Measurements from ENCODE around the gene EIF5AL1.

The EIF5AL1 gene

GRCh38 chr10:79559726-79560125 is 47.4 kb downstream of the EIF5AL1 start:
- DNase-seq (ENCODE audit: low read depth): no peak
- H3K4me3 ChIP-seq (ENCODE audit: low read depth, low read length): no peak overlapping the region
- no peak for TF ChIP-seq MAX (IDR thresholded peaks at IDR 0.05; ENCODE audit: low read depth, low read length)
- TF ChIP-seq CTCF (IDR thresholded peaks at IDR 0.05; ENCODE audit: low read depth, low read length): no peak
- no peak for TF ChIP-seq POLR2A (IDR thresholded peaks at IDR 0.05; ENCODE audit: extremely low read depth, insufficient read length)
- no peak for TF ChIP-seq MYC (IDR thresholded peaks at IDR 0.05; ENCODE audit: low read depth, low read length)

- DNase-seq (ENCODE audit: low read depth): no peak
- TF ChIP-seq MAX (IDR thresholded peaks at IDR 0.05; ENCODE audit: low read depth, low read length) (no peak), MYC (IDR thresholded peaks at IDR 0.05; ENCODE audit: low read depth, low read length) (no peak), CTCF (IDR thresholded peaks at IDR 0.05; ENCODE audit: low read depth, low read length) (no peak), POLR2A (IDR thresholded peaks at IDR 0.05; ENCODE audit: extremely low read depth, insufficient read length) (no peak)
- no peak within 1 kb of the TSS for H3K4me3 ChIP-seq (ENCODE audit: low read depth, low read length)
Observed at GRCh38 chr10:79560160-79560709, 47.9 kb downstream of the EIF5AL1 start, which contains the start of gene SFTPA2. SFTPA2 (minus strand) TSS chr10:79560407; CDS start chr10:79559483, 924 bp downstream.

- H3K4me3 ChIP-seq (ENCODE audit: low read depth, low read length): no peak overlapping the region
- no peak for DNase-seq (ENCODE audit: low read depth)
- TF ChIP-seq POLR2A (IDR thresholded peaks at IDR 0.05; ENCODE audit: extremely low read depth, insufficient read length) (no peak), MYC (IDR thresholded peaks at IDR 0.05; ENCODE audit: low read depth, low read length) (no peak), MAX (IDR thresholded peaks at IDR 0.05; ENCODE audit: low read depth, low read length) (no peak), CTCF (IDR thresholded peaks at IDR 0.05; ENCODE audit: low read depth, low read length) (no peak)
Observed at GRCh38 chr10:79561257-79561656, 48.9 kb downstream of the EIF5AL1 start.

- DNase-seq (ENCODE audit: low read depth): peak; percentile 76
- no peak overlapping the region for H3K4me3 ChIP-seq (ENCODE audit: low read depth, low read length)
- TF ChIP-seq MAX (IDR thresholded peaks at IDR 0.05; ENCODE audit: low read depth, low read length) (peak; percentile 85), CTCF (IDR thresholded peaks at IDR 0.05; ENCODE audit: low read depth, low read length) (peak; percentile 96), MYC (IDR thresholded peaks at IDR 0.05; ENCODE audit: low read depth, low read length) (peak; percentile 78), POLR2A (IDR thresholded peaks at IDR 0.05; ENCODE audit: extremely low read depth, insufficient read length) (no peak)
Observed at GRCh38 chr10:79562135-79562756, 49.9 kb downstream of the EIF5AL1 start.

GRCh38 chr10:79563426-79563825 is 51.1 kb downstream of the EIF5AL1 start:
- TF ChIP-seq POLR2A (IDR thresholded peaks at IDR 0.05; ENCODE audit: extremely low read depth, insufficient read length) (no peak), MAX (IDR thresholded peaks at IDR 0.05; ENCODE audit: low read depth, low read length) (no peak), CTCF (IDR thresholded peaks at IDR 0.05; ENCODE audit: low read depth, low read length) (no peak), MYC (IDR thresholded peaks at IDR 0.05; ENCODE audit: low read depth, low read length) (no peak)

More at GRCh38 chr10:79563426-79563825, 51.1 kb downstream of the EIF5AL1 start:
- DNase-seq (ENCODE audit: low read depth): no peak
- H3K4me3 ChIP-seq (ENCODE audit: low read depth, low read length): no peak overlapping the region
